Endodermal cell (in vitro differentiated cells): ENCODE data around the gene PYGM. TPM values are rescaled to one million over a fixed set of nuclear protein-coding genes. Genes with fewer than 3 reads are reported as not detected.

Source experiments
- DNase-seq: peaks from one replicate; pipeline ENCODE4 v3.0.0-alpha.2; 2017
- H3K27ac ChIP-seq: 2 replicates; pipeline ENCODE4 v1.5.1; 2013; ENCODE audit warnings: mild to moderate bottlenecking, low read depth, low read length, moderate library complexity
- H3K27me3 ChIP-seq: 2 replicates; pipeline ENCODE4 v1.6.1; 2013; ENCODE audit warnings: mild to moderate bottlenecking, low read length, moderate library complexity; ENCODE audit not compliant: insufficient read depth, control insufficient read depth, poor library complexity, severe bottlenecking
- H3K36me3 ChIP-seq: 2 replicates; pipeline ENCODE4 v1.7.0; 2013; ENCODE audit warnings: mild to moderate bottlenecking, low read length, moderate library complexity; ENCODE audit not compliant: control insufficient read depth, insufficient read depth
- H3K4me1 ChIP-seq: one replicate; pipeline ENCODE4 v1.7.0; 2013; ENCODE audit warnings: low read length; ENCODE audit not compliant: control insufficient read depth, insufficient read depth
- H3K4me3 ChIP-seq: 2 replicates; pipeline ENCODE4 v1.5.1; 2013; ENCODE audit warnings: mild to moderate bottlenecking, low read length, moderate library complexity
- H3K9ac ChIP-seq: 2 replicates; pipeline ENCODE4 v1.6.1; 2013; ENCODE audit warnings: mild to moderate bottlenecking, low read length, moderate library complexity; ENCODE audit not compliant: poor library complexity, severe bottlenecking; ENCODE audit errors: extremely low read depth
- H3K9me3 ChIP-seq: 2 replicates; pipeline ENCODE4 v1.6.1; 2013; ENCODE audit warnings: mild to moderate bottlenecking, low read length, moderate library complexity; ENCODE audit not compliant: control insufficient read depth
- H3K27ac Mint-ChIP-seq: 2 replicates; pipeline ENCODE4 v1.8.0; 2020; ENCODE audit warnings: mixed read lengths
- H3K27me3 Mint-ChIP-seq: 2 replicates; pipeline ENCODE4 v1.8.0; 2021; ENCODE audit warnings: mild to moderate bottlenecking, mixed read lengths; ENCODE audit not compliant: insufficient read depth
- H3K36me3 Mint-ChIP-seq: 2 replicates; pipeline ENCODE4 v1.8.0; 2020; ENCODE audit warnings: low read depth, mixed read lengths
- H3K4me1 Mint-ChIP-seq: 2 replicates; pipeline ENCODE4 v1.8.0; 2020; ENCODE audit warnings: mixed read lengths
- H3K4me3 Mint-ChIP-seq: 2 replicates; pipeline ENCODE4 v1.8.0; 2020; ENCODE audit warnings: mild to moderate bottlenecking, moderate library complexity, mixed read lengths
- H3K9me3 Mint-ChIP-seq: 2 replicates; pipeline ENCODE4 v1.8.0; 2020; ENCODE audit warnings: mild to moderate bottlenecking, mixed read lengths
- WGBS, 2 experiments: methylation state at CpG; one replicate each; pipeline versions ENCODE4 v1.1.5 to v1.1.7; 2013; ENCODE audit warnings: missing lambda C conversion rate in 2 of 2, mixed read lengths in 1 of 2; ENCODE audit not compliant: insufficient coverage in 1 of 2, insufficient read length in 1 of 2; 5-methylcytosine and 5-hydroxymethylcytosine counted together
- long read RNA-seq, 4 experiments: library from polyadenylated mRNA in 2 of 4; library from RNA in 1 of 4; library from capped mRNA in 1 of 4; stranded (forward) in 3 of 4; unstranded in 1 of 4; transcript quantifications; one replicate each; pipeline ENCODE4 v2.0.0, GENCODE V29; 2020 to 2021; ENCODE audit warnings: inconsistent platforms in 1 of 4
- polyA plus RNA-seq, 2 experiments: library from polyadenylated mRNA; stranded (reverse); fragments of 50-300 nt; gene quantifications; one replicate each; pipeline ENCODE4 v1.2.3, GENCODE V29; 2013
- total RNA-seq, 2 donors: library from RNA; stranded (reverse); fragmentation: NEBNext Ultra II Directional in 1 of 2; extraction: Animal tissue kit (Norgen Biotek cat#: 25700) in 1 of 2; gene quantifications; 2 replicates in 1 of 2; 3 replicates in 1 of 2; pipeline ENCODE4 v1.2.1, GENCODE V29; 2021
- TF ChIP-seq, protein P1 (sequence below): fragments of 200-600 bp; sonication (generic); conservative IDR thresholded peaks from 2 replicates; pipeline ENCODE4 v1.5.0; 2021; ENCODE audit warnings: antibody characterized with exemption, mild to moderate bottlenecking

PYGM gene
- 1 to 10 TPM; 1.1 to 1.2 TPM for total RNA-seq
- polyA plus RNA-seq (2013, experiment 1 of 2) = 2.0 TPM
- polyA plus RNA-seq (2013, experiment 2 of 2) = 1.3 TPM
- long read RNA-seq, experiment 1 = 0 reads
- long read RNA-seq, experiment 2 = 0 reads
- long read RNA-seq, experiment 3 = 0 reads
- long read RNA-seq, experiment 4, partial matches to known transcripts = 0 of 1 reads
- long read RNA-seq, experiment 4, other reads (novel, unspliced or antisense) = 0 of 1 reads

DNA sequence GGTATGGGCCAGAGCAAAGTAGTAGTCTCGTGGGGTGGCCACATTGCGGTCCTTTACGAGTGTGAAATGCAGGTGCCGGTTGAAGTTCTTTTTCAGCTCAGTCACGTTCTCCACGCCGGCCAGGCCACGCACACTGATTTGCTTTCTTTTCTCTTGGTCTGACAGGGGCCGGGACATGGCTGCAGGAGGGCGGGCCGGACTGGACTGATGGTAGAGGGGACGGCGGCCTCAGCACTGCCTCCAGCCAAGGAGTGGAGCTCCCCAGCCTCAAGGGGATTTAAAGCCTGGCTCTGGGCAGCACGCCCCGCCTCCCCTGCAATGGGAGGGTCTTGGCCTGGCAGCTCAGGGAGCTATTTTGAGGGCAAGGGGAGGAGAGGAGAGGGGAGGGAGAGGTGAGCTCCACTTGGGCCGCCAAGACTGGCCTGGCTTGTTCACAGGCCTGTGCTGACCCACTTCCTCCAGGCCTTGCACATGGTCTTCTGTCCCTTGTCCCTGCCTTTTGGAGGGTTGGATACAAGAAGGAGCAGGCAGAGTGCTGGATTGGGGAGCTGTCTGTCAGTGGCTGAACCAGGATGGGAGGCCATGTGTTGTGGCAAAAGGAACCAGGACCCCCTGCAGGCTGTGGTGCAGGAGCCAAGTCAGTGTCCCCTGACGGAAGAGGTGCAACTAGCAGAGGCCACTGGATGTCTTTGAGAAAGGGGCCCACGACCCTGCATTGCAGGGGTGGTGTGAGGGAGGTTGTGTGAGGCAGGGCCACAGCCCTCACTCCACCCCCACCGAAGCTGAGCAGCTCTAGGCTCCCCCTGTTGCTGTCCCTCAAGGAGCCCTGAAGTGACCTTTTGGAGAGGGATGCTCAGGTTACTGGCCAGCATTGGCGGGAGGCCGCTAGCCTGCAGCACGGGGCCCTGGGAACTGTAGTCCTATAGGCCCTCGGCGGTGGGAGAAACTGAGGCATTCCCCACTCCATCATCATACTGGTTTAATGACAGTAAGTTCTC, at the start of gene PYGM:
TSS of gene PYGM (minus strand) at position 253 of the 998 bp plus-strand sequence. CDS start at position 177, 76 bp downstream.
- Mint-ChIP-seq H3K4me3 (no peak within 1 kb of the TSS), H3K9me3 (no peaks in the 10 kb centered on the region), H3K36me3 (peaks cover 26% of the 10 kb centered on the region), H3K27ac (peak within 1 kb of the TSS; percentile 84), H3K27me3 (no peaks in the 10 kb centered on the region), H3K4me1 (peaks cover 39% of the 10 kb centered on the region)
- peak; percentile 92 for DNase-seq
- Histone ChIP-seq H3K4me1 (peaks cover 16% of the 10 kb centered on the region), H3K9ac (no peak within 1 kb of the TSS), H3K4me3 (no peak within 1 kb of the TSS), H3K27ac (peak within 1 kb of the TSS; percentile 30), H3K36me3 (peaks cover 29% of the 10 kb centered on the region), H3K9me3 (no peaks in the 10 kb centered on the region), H3K27me3 (no peaks in the 10 kb centered on the region)
- TF ChIP-seq, protein P1, sequence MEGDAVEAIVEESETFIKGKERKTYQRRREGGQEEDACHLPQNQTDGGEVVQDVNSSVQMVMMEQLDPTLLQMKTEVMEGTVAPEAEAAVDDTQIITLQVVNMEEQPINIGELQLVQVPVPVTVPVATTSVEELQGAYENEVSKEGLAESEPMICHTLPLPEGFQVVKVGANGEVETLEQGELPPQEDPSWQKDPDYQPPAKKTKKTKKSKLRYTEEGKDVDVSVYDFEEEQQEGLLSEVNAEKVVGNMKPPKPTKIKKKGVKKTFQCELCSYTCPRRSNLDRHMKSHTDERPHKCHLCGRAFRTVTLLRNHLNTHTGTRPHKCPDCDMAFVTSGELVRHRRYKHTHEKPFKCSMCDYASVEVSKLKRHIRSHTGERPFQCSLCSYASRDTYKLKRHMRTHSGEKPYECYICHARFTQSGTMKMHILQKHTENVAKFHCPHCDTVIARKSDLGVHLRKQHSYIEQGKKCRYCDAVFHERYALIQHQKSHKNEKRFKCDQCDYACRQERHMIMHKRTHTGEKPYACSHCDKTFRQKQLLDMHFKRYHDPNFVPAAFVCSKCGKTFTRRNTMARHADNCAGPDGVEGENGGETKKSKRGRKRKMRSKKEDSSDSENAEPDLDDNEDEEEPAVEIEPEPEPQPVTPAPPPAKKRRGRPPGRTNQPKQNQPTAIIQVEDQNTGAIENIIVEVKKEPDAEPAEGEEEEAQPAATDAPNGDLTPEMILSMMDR = no peak
- 60 to 62% methylated on average over 10 to 24 of the region's 24 CpGs for WGBS, 2 experiments

DNA sequence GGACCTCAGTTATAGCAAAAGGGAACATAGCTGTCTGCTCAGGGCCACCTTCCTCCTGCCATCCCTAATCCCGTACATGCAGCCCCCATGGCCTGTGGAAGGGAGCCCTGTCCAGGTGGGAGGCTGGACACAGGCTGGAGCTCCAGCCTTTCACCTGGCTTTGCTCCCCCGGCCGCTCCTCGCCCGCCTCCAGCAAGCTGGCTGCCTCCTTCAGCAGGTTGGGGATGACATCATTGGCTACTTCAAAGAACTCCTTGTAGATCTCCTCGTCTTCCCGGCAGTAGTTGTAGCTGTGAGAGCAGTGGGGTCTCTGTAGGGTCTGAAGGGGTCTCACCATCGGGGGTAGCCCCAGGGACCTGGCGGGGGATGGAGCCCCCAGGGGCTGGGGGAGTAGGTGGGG, 45.7 kb upstream of the PYGM start:
- TF ChIP-seq, protein P1 = no peak
- Mint-ChIP-seq H3K36me3 (peaks cover 22% of the 10 kb centered on the region), H3K27ac (no peak overlapping the region), H3K4me3 (no peak overlapping the region), H3K27me3 (no peaks in the 10 kb centered on the region), H3K9me3 (no peaks in the 10 kb centered on the region), H3K4me1 (peaks cover 8% of the 10 kb centered on the region)
- Histone ChIP-seq H3K9me3 (no peaks in the 10 kb centered on the region), H3K27ac (no peak overlapping the region), H3K4me3 (no peak overlapping the region), H3K36me3 (peaks cover 26% of the 10 kb centered on the region), H3K9ac (no peak overlapping the region), H3K4me1 (peaks cover 5% of the 10 kb centered on the region), H3K27me3 (no peaks in the 10 kb centered on the region)
- WGBS, 2 experiments = 94 to 95% methylated on average over 5 to 9 of the region's 9 CpGs
- DNase-seq = no peak

- peak; percentile 78 for DNase-seq
- H3K9me3 Mint-ChIP-seq = no peaks in the 10 kb centered on the region
These were observed 44.8 kb upstream of the PYGM start for GRCh38 chr11:64804346-64805210.

More at GRCh38 chr11:64804346-64805210, 44.8 kb upstream of the PYGM start:
- Mint-ChIP-seq H3K27ac (peak overlapping the region; percentile 96), H3K36me3 (peaks cover 22% of the 10 kb centered on the region), H3K4me1 (peaks cover 8% of the 10 kb centered on the region), H3K4me3 (peak overlapping the region; percentile 76), H3K27me3 (no peaks in the 10 kb centered on the region)
- peak overlapping the region; percentile 86 for H3K4me3 ChIP-seq
- H3K9ac ChIP-seq = no peak overlapping the region
- TF ChIP-seq, protein P1 = peak; percentile 53
- H3K27ac ChIP-seq = no peak overlapping the region
- H3K27me3 ChIP-seq = no peaks in the 10 kb centered on the region
- no peaks in the 10 kb centered on the region for H3K9me3 ChIP-seq
- WGBS, 2 experiments = 90 to 93% methylated on average over 20 to 41 of the region's 41 CpGs
- peaks cover 5% of the 10 kb centered on the region for H3K4me1 ChIP-seq
- peaks cover 29% of the 10 kb centered on the region for H3K36me3 ChIP-seq
